ENCODE measurements around the gene ME2.

GRCh38 chr18:50880119-50880465 lies 1.2 kb downstream of the ME2 start:
- TF ChIP-seq POLR2A (IDR thresholded peaks at IDR 0.05) = no peak
- no peak for TF ChIP-seq CTCF (IDR thresholded peaks at IDR 0.05)
